A673 (cell line): ENCODE data around the gene C16orf74.

ENCODE experiments used
- CTCF ChIP-seq: fragments of 300-800, 200-600 bp; sonication (generic); conservative IDR thresholded peaks from 2 replicates; pipeline ENCODE4 v1.5.1; 2017; ENCODE audit warnings: low read depth, mild to moderate bottlenecking, antibody characterized with exemption, low read length, moderate library complexity, mixed read lengths
- EZH2 ChIP-seq: fragments of 200-600 bp; sonication (generic); IDR thresholded peaks from 2 replicates; pipeline ENCODE4 v1.6.1; 2017; ENCODE audit warnings: borderline replicate concordance, low read depth, mild to moderate bottlenecking, mixed read lengths, antibody characterized with exemption, low read length; ENCODE audit not compliant: poor library complexity, severe bottlenecking

- TF ChIP-seq CTCF (no peak), EZH2 (no peak)
Observed at GRCh38 chr16:85712801-85713200, 38.1 kb downstream of the C16orf74 start.
